ENCODE results near the gene GRIK5. TPM values are rescaled to one million over a fixed set of nuclear protein-coding genes. Genes with fewer than 3 reads are reported as not detected.
"Not testable (repeated sequence)": the region's sequence is repeated elsewhere in the genome, so short reads cannot be mapped to it uniquely, and the experiment has no call there.

GRIK5 gene
- total RNA-seq, 1 donor from 2014 or later = 14.3 TPM

DNA sequence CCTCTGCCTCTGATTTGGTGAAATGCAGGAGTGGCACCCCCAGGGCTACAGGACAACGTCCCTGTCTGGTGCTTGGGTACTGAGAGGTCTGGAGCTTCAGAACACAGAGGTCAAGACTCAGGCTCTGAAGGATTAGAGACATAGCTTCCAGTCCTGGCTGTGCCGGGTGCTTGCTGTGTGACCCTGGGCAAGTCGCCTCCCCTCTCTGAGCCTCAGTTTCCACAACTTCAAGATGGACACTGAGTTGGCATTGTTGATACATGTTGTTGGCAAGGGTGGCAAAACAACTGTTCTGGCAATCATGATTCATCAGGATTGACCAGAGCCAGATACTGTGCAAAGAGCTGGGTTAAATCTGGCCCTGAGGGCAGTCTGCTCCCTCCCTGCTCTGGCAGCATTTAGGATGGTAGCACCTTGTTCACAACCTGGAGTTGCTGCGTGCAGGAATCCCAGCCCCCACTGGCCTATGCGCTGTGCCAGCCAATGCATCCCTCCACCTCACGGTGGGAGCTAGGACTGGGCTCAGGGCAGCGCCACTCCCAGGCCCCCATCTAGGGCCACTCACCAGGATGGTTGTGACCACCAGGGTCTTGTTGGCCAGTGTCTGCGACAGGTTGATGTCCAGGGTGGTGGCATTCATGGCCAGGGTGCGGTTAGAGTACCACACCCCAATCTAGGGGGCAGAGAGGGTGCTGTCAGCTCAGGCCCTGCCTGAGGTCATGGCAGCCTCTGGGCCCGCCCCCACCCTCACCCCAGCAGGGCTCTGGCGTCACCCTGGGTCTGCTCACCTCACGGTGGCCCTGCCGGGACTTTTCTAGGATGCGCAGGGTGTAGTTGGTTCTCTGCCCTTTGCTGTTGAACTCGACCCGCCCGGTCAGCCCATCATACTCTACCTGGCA is 16.7 kb downstream of the GRIK5 start:
- no peak for DNase-seq (ENCODE audit: low read depth)
- no peak overlapping the region for H3K4me3 ChIP-seq (ENCODE audit: low read depth, low read length)
- TF ChIP-seq, protein P1, sequence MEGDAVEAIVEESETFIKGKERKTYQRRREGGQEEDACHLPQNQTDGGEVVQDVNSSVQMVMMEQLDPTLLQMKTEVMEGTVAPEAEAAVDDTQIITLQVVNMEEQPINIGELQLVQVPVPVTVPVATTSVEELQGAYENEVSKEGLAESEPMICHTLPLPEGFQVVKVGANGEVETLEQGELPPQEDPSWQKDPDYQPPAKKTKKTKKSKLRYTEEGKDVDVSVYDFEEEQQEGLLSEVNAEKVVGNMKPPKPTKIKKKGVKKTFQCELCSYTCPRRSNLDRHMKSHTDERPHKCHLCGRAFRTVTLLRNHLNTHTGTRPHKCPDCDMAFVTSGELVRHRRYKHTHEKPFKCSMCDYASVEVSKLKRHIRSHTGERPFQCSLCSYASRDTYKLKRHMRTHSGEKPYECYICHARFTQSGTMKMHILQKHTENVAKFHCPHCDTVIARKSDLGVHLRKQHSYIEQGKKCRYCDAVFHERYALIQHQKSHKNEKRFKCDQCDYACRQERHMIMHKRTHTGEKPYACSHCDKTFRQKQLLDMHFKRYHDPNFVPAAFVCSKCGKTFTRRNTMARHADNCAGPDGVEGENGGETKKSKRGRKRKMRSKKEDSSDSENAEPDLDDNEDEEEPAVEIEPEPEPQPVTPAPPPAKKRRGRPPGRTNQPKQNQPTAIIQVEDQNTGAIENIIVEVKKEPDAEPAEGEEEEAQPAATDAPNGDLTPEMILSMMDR (conservative IDR thresholded peaks at IDR 0.05; ENCODE audit: low read depth, low read length) = no peak

GRCh38 chr19:42052241-42052863 is 17.7 kb downstream of the GRIK5 start:
- TF ChIP-seq, protein P1 (conservative IDR thresholded peaks at IDR 0.05; ENCODE audit: low read depth, low read length) = no peak
- no peak overlapping the region for H3K4me3 ChIP-seq (ENCODE audit: low read depth, low read length)
- DNase-seq (ENCODE audit: low read depth) = no peak

DNA sequence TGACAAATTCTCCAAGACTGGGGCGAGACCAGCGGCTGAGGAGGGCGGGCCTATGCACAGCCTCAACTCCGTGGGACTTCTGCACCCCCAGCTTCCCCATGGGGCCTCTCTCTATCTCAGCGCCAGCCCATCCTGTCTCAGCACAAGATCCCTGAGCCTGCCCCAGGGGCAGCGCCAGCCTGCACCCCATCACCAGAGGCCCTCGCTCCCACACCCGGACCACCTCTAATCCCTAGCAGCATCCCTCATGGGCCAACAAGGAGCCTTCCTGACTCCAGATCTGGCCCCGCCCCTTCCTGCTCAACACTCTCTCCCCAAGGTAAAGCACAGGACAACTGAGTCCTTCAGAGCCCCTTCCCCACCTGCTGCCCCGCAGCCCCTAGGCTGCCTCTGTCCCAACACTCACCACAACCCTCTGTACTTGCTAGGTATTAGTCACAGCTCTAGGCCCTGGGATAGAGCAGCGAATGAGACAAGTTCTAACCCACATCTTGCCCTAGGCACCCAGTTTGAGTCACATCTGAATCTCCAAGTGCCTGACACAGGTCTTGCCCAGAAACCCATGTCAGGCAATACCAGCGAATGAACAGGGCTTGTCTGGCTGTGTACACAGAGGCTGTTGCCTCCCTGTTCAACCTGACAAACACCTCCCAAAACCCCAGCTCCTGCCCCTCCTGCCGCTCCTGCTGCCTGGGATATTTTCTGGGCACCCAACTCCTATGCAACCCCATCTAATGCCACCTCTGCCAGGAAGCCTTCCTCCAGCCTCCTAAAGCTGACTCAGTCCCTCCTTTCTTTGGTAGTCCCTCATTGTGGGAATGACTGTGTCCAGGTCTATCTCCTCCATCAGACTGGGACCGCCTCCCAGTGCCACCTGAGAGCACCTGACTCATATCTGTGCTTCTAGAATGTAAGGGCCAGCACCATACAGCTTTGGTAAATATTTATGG is 18.6 kb downstream of the GRIK5 start:
- TF ChIP-seq, protein P1 (conservative IDR thresholded peaks at IDR 0.05; ENCODE audit: low read depth, low read length) = no peak
- DNase-seq (ENCODE audit: low read depth) = no peak
- no peak overlapping the region for H3K4me3 ChIP-seq (ENCODE audit: low read depth, low read length)

GRCh38 chr19:42048992-42049391 is 21.0 kb downstream of the GRIK5 start:
- no peak for DNase-seq (ENCODE audit: low read depth)
- no peak overlapping the region for H3K4me3 ChIP-seq (ENCODE audit: low read depth, low read length)
- TF ChIP-seq, protein P1 (conservative IDR thresholded peaks at IDR 0.05; ENCODE audit: low read depth, low read length) = no peak

DNA sequence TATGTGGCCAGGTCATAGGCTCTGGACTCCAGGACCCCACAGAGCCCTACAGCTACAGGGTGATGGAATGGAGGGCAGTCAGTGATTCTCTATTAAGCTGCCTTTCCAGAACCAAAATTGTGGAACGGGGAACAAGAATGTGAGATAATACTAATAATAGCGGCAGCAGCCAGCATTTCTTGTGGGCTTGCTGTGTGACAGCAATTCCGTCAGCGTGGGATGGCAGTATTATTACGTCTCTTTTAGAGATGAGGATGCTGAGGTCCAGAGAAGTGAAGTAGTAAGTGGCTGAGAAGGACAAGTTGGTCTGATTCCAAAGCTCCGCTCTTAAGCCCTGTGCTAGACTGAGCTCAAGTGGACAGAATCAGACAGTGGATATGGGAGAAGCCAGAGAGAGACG is 24.4 kb downstream of the GRIK5 start:
- H3K4me3 ChIP-seq (ENCODE audit: low read depth, low read length) = no peak overlapping the region
- TF ChIP-seq, protein P1 (conservative IDR thresholded peaks at IDR 0.05; ENCODE audit: low read depth, low read length) = no peak
- DNase-seq (ENCODE audit: low read depth) = no peak

DNA sequence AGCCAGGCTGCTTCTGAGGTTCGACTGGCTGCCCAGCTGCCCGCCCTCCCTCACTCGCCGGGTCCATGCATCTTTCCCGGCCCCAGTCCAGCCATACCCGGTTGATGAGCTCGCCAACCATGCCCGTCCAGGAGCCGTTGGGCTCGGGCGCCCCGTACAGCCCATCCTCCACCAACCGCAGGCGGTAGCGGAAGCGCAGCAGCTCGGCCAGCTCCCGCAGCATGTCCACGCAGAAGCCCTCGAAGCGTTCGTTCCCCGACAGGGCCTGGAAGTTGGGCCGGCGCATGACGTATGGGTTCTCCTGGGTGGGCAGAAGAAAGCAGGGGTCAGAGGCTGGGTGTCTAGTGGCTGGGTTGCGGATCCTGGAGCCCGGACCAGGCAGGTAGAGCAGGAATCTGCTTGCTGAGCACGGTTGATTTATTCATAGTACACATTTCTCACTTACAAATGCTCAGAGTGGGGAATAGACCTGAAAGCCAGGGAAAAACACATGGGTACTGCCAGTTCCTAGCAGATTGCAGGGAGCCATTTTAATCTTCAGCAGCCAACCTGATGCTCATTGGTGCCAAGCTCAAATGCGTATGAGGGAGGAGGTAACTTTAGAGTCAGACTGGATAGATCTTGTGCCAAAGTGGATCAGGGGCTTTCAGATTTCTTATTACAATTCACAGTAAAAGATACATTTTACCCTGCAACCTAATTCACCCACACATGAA is 27.4 kb downstream of the GRIK5 start:
- no peak for DNase-seq (ENCODE audit: low read depth)
- TF ChIP-seq, protein P1 (conservative IDR thresholded peaks at IDR 0.05; ENCODE audit: low read depth, low read length) = no peak
- H3K4me3 ChIP-seq (ENCODE audit: low read depth, low read length) = no peak overlapping the region

GRCh38 chr19:42040491-42040890 is 29.5 kb downstream of the GRIK5 start:
- DNase-seq (ENCODE audit: low read depth); H3K4me3 ChIP-seq (ENCODE audit: low read depth, low read length): not testable (repeated sequence)
